ENCODE results near the gene GPR33.

Gene GPR33

DNA sequence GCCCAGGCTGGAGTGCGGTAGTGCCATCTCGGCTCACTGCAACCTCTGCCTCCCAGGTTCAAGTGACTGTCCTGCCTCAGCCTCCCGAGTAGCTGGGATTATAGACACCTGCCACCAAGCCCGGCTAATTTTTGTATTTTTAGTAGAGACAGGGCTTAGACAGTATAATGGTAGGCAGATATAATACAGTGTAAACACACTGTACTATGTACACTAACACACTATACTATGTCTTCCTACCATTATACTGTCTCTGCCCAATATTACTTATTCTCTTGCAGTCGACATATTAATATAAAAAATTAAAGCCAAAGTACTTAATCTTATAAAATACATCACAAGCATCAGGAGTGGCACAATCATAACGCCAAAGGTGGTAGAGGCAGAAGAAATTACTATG is 45.6 kb downstream of the GPR33 start:
- H3K79me1 ChIP-seq (ENCODE audit: low read length), result no peaks in the 10 kb centered on the region
- no peaks in the 10 kb centered on the region for H3K36me3 ChIP-seq (ENCODE audit: control insufficient read depth in 1 of 2, insufficient read depth in 2 of 2, low read length in 2 of 2)
- H3K79me2 ChIP-seq (ENCODE audit: control insufficient read depth, insufficient read depth, low read length, poor library complexity), result no peaks in the 10 kb centered on the region
- H3K4me2 ChIP-seq (ENCODE audit: low read length), result no peak overlapping the region
- no peaks in the 10 kb centered on the region for H3K9me3 ChIP-seq (ENCODE audit: insufficient read depth, low read depth, low read length)
- H3K27me3 ChIP-seq (ENCODE audit: insufficient read depth, low read length), result no peaks in the 10 kb centered on the region
- H3K4me1 ChIP-seq (ENCODE audit: control insufficient read depth in 1 of 2, insufficient read depth in 2 of 2, low read length in 2 of 2), result no peaks in the 10 kb centered on the region
- H2AFZ ChIP-seq (ENCODE audit: insufficient read depth, low read length, poor library complexity), result no peak overlapping the region
- H3K14ac ChIP-seq (ENCODE audit: low read length), result no peak overlapping the region
- no peak overlapping the region for H4K12ac ChIP-seq (ENCODE audit: low read depth, low read length)
- H3K27ac ChIP-seq (ENCODE audit: low read depth, low read length), result no peak overlapping the region
- no CpG with 5 or more reads among the region's 6 CpGs for WGBS (ENCODE audit: extremely low coverage, insufficient coverage, insufficient read length)
- H3K9ac ChIP-seq (ENCODE audit: low read length), result no peak overlapping the region
- H3K18ac ChIP-seq (ENCODE audit: low read length), result no peak overlapping the region
- H3K4me3 ChIP-seq (ENCODE audit: low read depth, low read length), result no peak overlapping the region
- no peak overlapping the region for H4K8ac ChIP-seq (ENCODE audit: low read depth, low read length)
- H2BK120ac ChIP-seq (ENCODE audit: insufficient read depth, low read length, poor library complexity), result no peak overlapping the region
- no peak overlapping the region for H3K23ac ChIP-seq (ENCODE audit: low read length)
- no peak overlapping the region for H2BK5ac ChIP-seq (ENCODE audit: low read depth, low read length, poor library complexity)
- H4K91ac ChIP-seq (ENCODE audit: low read depth, low read length), result no peak overlapping the region
- DNase-seq, result no peak
- no peak overlapping the region for H2BK12ac ChIP-seq (ENCODE audit: low read length)
- H2AK5ac ChIP-seq (ENCODE audit: low read length), result no peak overlapping the region
- no peak overlapping the region for H3K4ac ChIP-seq (ENCODE audit: low read depth, low read length)

DNA sequence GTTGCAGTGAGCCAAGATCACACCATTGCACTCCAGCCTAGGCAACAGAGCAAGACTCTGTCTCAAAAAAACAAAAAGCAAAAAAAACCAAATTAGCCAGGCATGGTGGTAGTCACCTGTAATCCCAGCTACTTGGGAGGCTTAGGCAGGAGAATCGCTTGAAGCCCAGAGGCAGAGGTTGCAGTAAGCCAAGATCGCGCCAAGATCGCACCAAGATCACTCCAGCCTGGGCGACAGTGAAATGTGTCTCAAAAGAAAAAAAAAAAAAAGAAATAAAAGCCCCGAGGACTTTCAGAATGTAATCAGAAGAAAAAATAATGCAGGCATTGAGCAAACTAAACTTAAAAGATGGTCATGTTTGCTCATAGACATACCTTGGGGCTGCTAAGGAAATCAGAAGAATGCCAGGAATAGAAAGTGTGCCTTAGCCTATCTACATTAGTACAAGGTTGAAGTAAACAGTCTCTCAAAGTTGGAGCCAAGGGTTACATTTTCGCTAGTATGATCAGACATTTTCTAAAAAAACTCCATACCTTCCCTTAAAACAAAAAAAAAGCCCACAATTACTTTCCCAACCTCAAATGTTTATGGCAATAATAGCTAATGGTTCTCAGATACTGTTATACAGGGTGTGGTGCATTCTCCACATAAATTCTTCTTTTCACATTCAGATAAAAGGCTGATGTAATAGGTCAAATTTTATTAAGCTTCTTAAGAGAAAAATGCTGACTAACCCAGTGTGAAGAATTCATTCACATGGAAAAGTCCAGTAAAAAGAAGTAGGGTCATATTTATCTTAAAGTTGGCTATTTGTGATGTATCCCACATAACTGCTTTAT is 46.3 kb downstream of the GPR33 start:
- no CpG with 5 or more reads among the region's 7 CpGs for WGBS (ENCODE audit: extremely low coverage, insufficient coverage, insufficient read length)
- no peaks in the 10 kb centered on the region for H3K27me3 ChIP-seq (ENCODE audit: insufficient read depth, low read length)
- H3K27ac ChIP-seq (ENCODE audit: low read depth, low read length), result no peak overlapping the region
- no peak overlapping the region for H2BK5ac ChIP-seq (ENCODE audit: low read depth, low read length, poor library complexity)
- no peak overlapping the region for H3K9ac ChIP-seq (ENCODE audit: low read length)
- H3K79me1 ChIP-seq (ENCODE audit: low read length), result no peaks in the 10 kb centered on the region
- H2BK120ac ChIP-seq (ENCODE audit: insufficient read depth, low read length, poor library complexity), result no peak overlapping the region
- no peak overlapping the region for H2AFZ ChIP-seq (ENCODE audit: insufficient read depth, low read length, poor library complexity)
- no peaks in the 10 kb centered on the region for H3K36me3 ChIP-seq (ENCODE audit: control insufficient read depth in 1 of 2, insufficient read depth in 2 of 2, low read length in 2 of 2)
- DNase-seq, result peak; percentile 38 to 83
- H4K91ac ChIP-seq (ENCODE audit: low read depth, low read length), result no peak overlapping the region
- H3K23ac ChIP-seq (ENCODE audit: low read length), result no peak overlapping the region
- H3K4me2 ChIP-seq (ENCODE audit: low read length), result no peak overlapping the region
- no peaks in the 10 kb centered on the region for H3K79me2 ChIP-seq (ENCODE audit: control insufficient read depth, insufficient read depth, low read length, poor library complexity)
- H3K9me3 ChIP-seq (ENCODE audit: insufficient read depth, low read depth, low read length), result no peaks in the 10 kb centered on the region
- no peak overlapping the region for H3K18ac ChIP-seq (ENCODE audit: low read length)
- no peak overlapping the region for H2BK12ac ChIP-seq (ENCODE audit: low read length)
- H3K4ac ChIP-seq (ENCODE audit: low read depth, low read length), result no peak overlapping the region
- no peaks in the 10 kb centered on the region for H3K4me1 ChIP-seq (ENCODE audit: control insufficient read depth in 1 of 2, insufficient read depth in 2 of 2, low read length in 2 of 2)
- no peak overlapping the region for H4K8ac ChIP-seq (ENCODE audit: low read depth, low read length)
- no peak overlapping the region for H2AK5ac ChIP-seq (ENCODE audit: low read length)
- H3K4me3 ChIP-seq (ENCODE audit: low read depth, low read length), result no peak overlapping the region
- no peak overlapping the region for H3K14ac ChIP-seq (ENCODE audit: low read length)
- no peak overlapping the region for H4K12ac ChIP-seq (ENCODE audit: low read depth, low read length)

DNA sequence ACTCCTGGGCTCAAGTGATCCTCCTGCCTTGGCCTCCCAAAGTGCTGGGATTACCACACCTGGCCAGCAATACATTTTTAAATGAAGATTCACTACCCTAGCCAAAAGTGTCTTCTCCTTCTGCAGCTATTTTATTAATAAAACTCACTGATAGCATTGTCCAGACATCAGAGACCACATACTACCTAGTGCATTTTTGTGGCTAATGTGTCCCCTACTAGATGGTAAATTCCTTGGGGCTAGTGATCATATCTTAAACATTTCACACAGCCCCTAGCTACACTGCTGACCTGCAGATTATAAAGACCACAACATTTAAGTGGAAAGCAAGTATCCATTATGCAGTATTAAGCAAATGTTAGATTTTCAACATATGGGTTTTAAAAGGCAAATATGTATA is 47.6 kb downstream of the GPR33 start:
- Histone ChIP-seq H2BK5ac (ENCODE audit: low read depth, low read length, poor library complexity) (no peak overlapping the region), H3K4me2 (ENCODE audit: low read length) (no peak overlapping the region), H3K9ac (ENCODE audit: low read length) (no peak overlapping the region), H3K4me3 (ENCODE audit: low read depth, low read length) (no peak overlapping the region), H2BK12ac (ENCODE audit: low read length) (no peak overlapping the region), H3K27ac (ENCODE audit: low read depth, low read length) (no peak overlapping the region), H3K79me1 (ENCODE audit: low read length) (no peaks in the 10 kb centered on the region), H3K4me1 (ENCODE audit: control insufficient read depth in 1 of 2, insufficient read depth in 2 of 2, low read length in 2 of 2) (no peaks in the 10 kb centered on the region), H4K91ac (ENCODE audit: low read depth, low read length) (no peak overlapping the region), H3K27me3 (ENCODE audit: insufficient read depth, low read length) (no peaks in the 10 kb centered on the region), H2AFZ (ENCODE audit: insufficient read depth, low read length, poor library complexity) (no peak overlapping the region), H3K23ac (ENCODE audit: low read length) (no peak overlapping the region), H2BK120ac (ENCODE audit: insufficient read depth, low read length, poor library complexity) (no peak overlapping the region), H4K8ac (ENCODE audit: low read depth, low read length) (no peak overlapping the region), H3K36me3 (ENCODE audit: control insufficient read depth in 1 of 2, insufficient read depth in 2 of 2, low read length in 2 of 2) (no peaks in the 10 kb centered on the region), H3K14ac (ENCODE audit: low read length) (no peak overlapping the region), H3K9me3 (ENCODE audit: insufficient read depth, low read depth, low read length) (no peaks in the 10 kb centered on the region), H3K4ac (ENCODE audit: low read depth, low read length) (no peak overlapping the region), H3K18ac (ENCODE audit: low read length) (no peak overlapping the region), H4K12ac (ENCODE audit: low read depth, low read length) (no peak overlapping the region), H2AK5ac (ENCODE audit: low read length) (no peak overlapping the region), H3K79me2 (ENCODE audit: control insufficient read depth, insufficient read depth, low read length, poor library complexity) (no peaks in the 10 kb centered on the region)
- no peak for DNase-seq

DNA sequence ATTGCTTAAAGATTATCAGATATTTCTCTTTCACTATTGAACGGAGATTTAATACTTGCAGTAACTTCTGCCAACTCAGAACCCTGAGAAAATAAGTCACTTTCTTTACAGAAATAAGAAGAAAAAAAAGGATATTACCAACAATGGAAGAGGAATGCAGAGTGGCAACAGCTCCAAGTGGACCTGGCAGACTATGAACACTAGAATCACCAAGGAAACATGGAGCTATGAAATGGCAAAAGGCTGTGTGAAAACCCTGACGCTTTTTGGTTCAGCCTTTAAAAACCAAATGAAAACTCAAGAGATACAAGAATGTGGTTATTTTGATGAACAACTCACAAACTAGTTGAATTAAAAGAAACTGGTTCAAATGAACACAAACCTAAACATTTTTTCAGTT is 48.3 kb downstream of the GPR33 start:
- Histone ChIP-seq H3K36me3 (ENCODE audit: control insufficient read depth in 1 of 2, insufficient read depth in 2 of 2, low read length in 2 of 2) (no peaks in the 10 kb centered on the region), H3K4ac (ENCODE audit: low read depth, low read length) (no peak overlapping the region), H4K12ac (ENCODE audit: low read depth, low read length) (no peak overlapping the region), H3K4me1 (ENCODE audit: control insufficient read depth in 1 of 2, insufficient read depth in 2 of 2, low read length in 2 of 2) (no peaks in the 10 kb centered on the region), H2AK5ac (ENCODE audit: low read length) (no peak overlapping the region), H3K14ac (ENCODE audit: low read length) (no peak overlapping the region), H3K4me3 (ENCODE audit: low read depth, low read length) (no peak overlapping the region), H3K9ac (ENCODE audit: low read length) (no peak overlapping the region), H3K27ac (ENCODE audit: low read depth, low read length) (no peak overlapping the region), H3K9me3 (ENCODE audit: insufficient read depth, low read depth, low read length) (no peaks in the 10 kb centered on the region), H3K23ac (ENCODE audit: low read length) (no peak overlapping the region), H3K79me1 (ENCODE audit: low read length) (no peaks in the 10 kb centered on the region), H3K18ac (ENCODE audit: low read length) (no peak overlapping the region), H2BK12ac (ENCODE audit: low read length) (no peak overlapping the region), H3K79me2 (ENCODE audit: control insufficient read depth, insufficient read depth, low read length, poor library complexity) (no peaks in the 10 kb centered on the region), H3K4me2 (ENCODE audit: low read length) (no peak overlapping the region), H4K8ac (ENCODE audit: low read depth, low read length) (no peak overlapping the region), H2BK120ac (ENCODE audit: insufficient read depth, low read length, poor library complexity) (no peak overlapping the region), H4K91ac (ENCODE audit: low read depth, low read length) (no peak overlapping the region), H3K27me3 (ENCODE audit: insufficient read depth, low read length) (no peaks in the 10 kb centered on the region), H2AFZ (ENCODE audit: insufficient read depth, low read length, poor library complexity) (no peak overlapping the region), H2BK5ac (ENCODE audit: low read depth, low read length, poor library complexity) (no peak overlapping the region)
- DNase-seq, result no peak
- WGBS (ENCODE audit: extremely low coverage, insufficient coverage, insufficient read length), result no CpG with 5 or more reads among the region's 2 CpGs
